H1 (cell line): Measurements from ENCODE around the gene MXD1. TPM values are rescaled to one million over a fixed set of nuclear protein-coding genes. Genes with fewer than 3 reads are reported as not detected.

Experiments
- BCL11A ChIP-seq, 2 experiments: IDR thresholded peaks; one replicate each; pipeline ENCODE4 v1.6.1; 2011; ENCODE audit warnings: low read depth in 2 of 2, low read length in 2 of 2, mild to moderate bottlenecking in 2 of 2
- CHD2 ChIP-seq: IDR thresholded peaks from 2 replicates; pipeline ENCODE4 v1.6.1; 2012; ENCODE audit warnings: low read length, improper control_type of control experiment
- CREB1 ChIP-seq: IDR thresholded peaks from 2 replicates; pipeline ENCODE4 v1.6.1; 2012; ENCODE audit warnings: inconsistent platforms
- CTBP2 ChIP-seq: IDR thresholded peaks from 2 replicates; pipeline ENCODE4 v1.7.0; 2011; ENCODE audit warnings: borderline replicate concordance, mild to moderate bottlenecking, moderate library complexity, mixed read lengths, low read length; ENCODE audit not compliant: insufficient read depth, insufficient read length
- GABPA ChIP-seq: IDR thresholded peaks from 2 replicates; pipeline ENCODE4 v1.6.1; 2011; ENCODE audit warnings: mild to moderate bottlenecking, low read length, moderate library complexity, borderline replicate concordance; ENCODE audit not compliant: insufficient read depth
- HDAC2 ChIP-seq, 2 experiments: fragments of 300-600 bp in 1 of 2; sonication (generic) in 1 of 2; IDR thresholded peaks; 2 replicates each; pipeline ENCODE4 v1.6.1; 2011 to 2012; ENCODE audit warnings: low read depth in 2 of 2, low read length in 2 of 2, mild to moderate bottlenecking in 2 of 2, moderate library complexity in 2 of 2, borderline replicate concordance in 1 of 2, inconsistent platforms in 1 of 2
- HDAC6 ChIP-seq: IDR thresholded peaks from one replicate; pipeline ENCODE4 v1.7.1; 2012; ENCODE audit warnings: low read depth, mild to moderate bottlenecking, inconsistent platforms, low read length, moderate library complexity
- KDM5A ChIP-seq: fragments of 200-600 bp; IDR thresholded peaks from 2 replicates; pipeline ENCODE4 v1.7.1; 2012; ENCODE audit warnings: mild to moderate bottlenecking, low read length, inconsistent platforms, mixed read lengths
- NRF1 ChIP-seq: IDR thresholded peaks from 2 replicates; pipeline ENCODE4 v1.6.1; 2011; ENCODE audit warnings: mild to moderate bottlenecking, low read depth, low read length, improper control_type of control experiment
- PHF8 ChIP-seq: fragments of 200-600 bp; sonication (generic); conservative IDR thresholded peaks from 2 replicates; pipeline ENCODE4 v1.7.1; 2012; ENCODE audit warnings: low read depth, mild to moderate bottlenecking, inconsistent platforms, low read length, moderate library complexity
- POLR2AphosphoS5 ChIP-seq: IDR thresholded peaks from 2 replicates; pipeline ENCODE4 v1.6.1; 2011; ENCODE audit warnings: low read depth, low read length
- POU5F1 ChIP-seq: IDR thresholded peaks from 2 replicates; pipeline ENCODE4 v1.6.1; 2011; ENCODE audit warnings: low read depth, mild to moderate bottlenecking, low read length, moderate library complexity
- RBBP5 ChIP-seq: IDR thresholded peaks from 2 replicates; pipeline ENCODE4 v1.7.1; 2012; ENCODE audit warnings: low read depth, mild to moderate bottlenecking, inconsistent platforms, low read length, moderate library complexity, borderline replicate concordance
- SIRT6 ChIP-seq: IDR thresholded peaks from one replicate; pipeline ENCODE4 v1.7.1; 2012; ENCODE audit warnings: low read length, inconsistent platforms
- SIX5 ChIP-seq: IDR thresholded peaks from 2 replicates; pipeline ENCODE4 v1.6.1; 2011; ENCODE audit warnings: mild to moderate bottlenecking, low read depth, low read length
- SP1 ChIP-seq: IDR thresholded peaks from 2 replicates; pipeline ENCODE4 v1.6.1; 2011; ENCODE audit warnings: low read depth, low read length
- SP4 ChIP-seq: IDR thresholded peaks from 2 replicates; pipeline ENCODE4 v1.6.1; 2012; ENCODE audit warnings: low read length, inconsistent platforms
- TAF1 ChIP-seq: IDR thresholded peaks from 2 replicates; pipeline ENCODE4 v1.6.1; 2011; ENCODE audit warnings: mild to moderate bottlenecking, low read depth, low read length
- TCF12 ChIP-seq: IDR thresholded peaks from 2 replicates; pipeline ENCODE4 v1.6.1; 2011; ENCODE audit warnings: low read depth, mild to moderate bottlenecking, low read length
- YY1 ChIP-seq: IDR thresholded peaks from 2 replicates; pipeline ENCODE4 v1.6.1; 2011; ENCODE audit warnings: low read depth, mild to moderate bottlenecking, low read length
- polyA plus RNA-seq, 7 experiments: library from polyadenylated mRNA; depleted of rRNA in 3 of 7; stranded (reverse) in 5 of 7; unstranded in 2 of 7; fragments of >200 nt in 5 of 7; fragments of 200-250 nt in 2 of 7; gene quantifications; 1 replicate in 5 of 7; 2 replicates in 1 of 7; 4 replicates in 1 of 7; pipeline versions ENCODE4 v1.2.1 to v1.2.3, GENCODE V29; 2011 to 2013; ENCODE audit warnings: missing spikeins in 2 of 7, mixed read lengths in 2 of 7
- total RNA-seq: library from RNA; stranded (reverse); fragmentation: NEBNext Ultra II Directional; extraction: Animal tissue kit (Norgen Biotek cat#: 25700); gene quantifications from 2 replicates; pipeline ENCODE4 v1.2.1, GENCODE V29; 2021
- TF ChIP-seq, protein P1 (sequence below), 3 experiments: IDR thresholded peaks; 1 replicate in 2 of 3; 2 replicates in 1 of 3; pipeline versions ENCODE4 v1.5.1 to v1.6.1; 2011; ENCODE audit warnings: low read length in 3 of 3, mild to moderate bottlenecking in 3 of 3, inconsistent platforms in 2 of 3, low read depth in 1 of 3, moderate library complexity in 1 of 3; ENCODE audit not compliant: insufficient read depth in 1 of 3; ENCODE audit errors: control extremely low read depth in 1 of 3

The MXD1 gene
- total and polyA plus RNA-seq, 2 of the 8 experiments (the other 6 are each of a cell fraction or from before 2014, with no cell fraction given), result 1.6 to 2.6 TPM

GRCh38 chr2:69893684-69894551 is 21.0 kb upstream of the MXD1 start, which contains the start of gene SNRNP27 (continued):
- TF ChIP-seq POLR2AphosphoS5 (peak; percentile 57; the same call in 1 of the 2 replicates), NRF1 (no peak; the same call in 1 of the 2 replicates), TAF1 (peak; percentile 100), SIX5 (peak; percentile 12; the same call in 1 of the 2 replicates), POU5F1 (no peak), BCL11A (IDR thresholded peaks at IDR 0.05; ENCODE audit: low read depth in 2 of 2, low read length in 2 of 2) (no peak), PHF8 (peak; percentile 75), YY1 (peak; percentile 30; the same call in 1 of the 2 replicates), HDAC6 (no peak), CHD2 (no peak), HDAC2 (IDR thresholded peaks at IDR 0.05; ENCODE audit: borderline replicate concordance in 1 of 2, low read depth in 2 of 2, low read length in 2 of 2) (no peak), SP4 (no peak; the same call in 1 of the 2 replicates), GABPA (peak; percentile 98), RBBP5 (0 out of 2 replicates have a peak, but pooled peaks have one; percentile 30), CREB1 (0 out of 2 replicates have a peak, but pooled peaks have one; percentile 24), SIRT6 (no peak), SP1 (peak; percentile 89), CTBP2 (no peak), TCF12 (no peak), KDM5A (peak; percentile 70)
- TF ChIP-seq, protein P1, sequence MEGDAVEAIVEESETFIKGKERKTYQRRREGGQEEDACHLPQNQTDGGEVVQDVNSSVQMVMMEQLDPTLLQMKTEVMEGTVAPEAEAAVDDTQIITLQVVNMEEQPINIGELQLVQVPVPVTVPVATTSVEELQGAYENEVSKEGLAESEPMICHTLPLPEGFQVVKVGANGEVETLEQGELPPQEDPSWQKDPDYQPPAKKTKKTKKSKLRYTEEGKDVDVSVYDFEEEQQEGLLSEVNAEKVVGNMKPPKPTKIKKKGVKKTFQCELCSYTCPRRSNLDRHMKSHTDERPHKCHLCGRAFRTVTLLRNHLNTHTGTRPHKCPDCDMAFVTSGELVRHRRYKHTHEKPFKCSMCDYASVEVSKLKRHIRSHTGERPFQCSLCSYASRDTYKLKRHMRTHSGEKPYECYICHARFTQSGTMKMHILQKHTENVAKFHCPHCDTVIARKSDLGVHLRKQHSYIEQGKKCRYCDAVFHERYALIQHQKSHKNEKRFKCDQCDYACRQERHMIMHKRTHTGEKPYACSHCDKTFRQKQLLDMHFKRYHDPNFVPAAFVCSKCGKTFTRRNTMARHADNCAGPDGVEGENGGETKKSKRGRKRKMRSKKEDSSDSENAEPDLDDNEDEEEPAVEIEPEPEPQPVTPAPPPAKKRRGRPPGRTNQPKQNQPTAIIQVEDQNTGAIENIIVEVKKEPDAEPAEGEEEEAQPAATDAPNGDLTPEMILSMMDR (IDR thresholded peaks at IDR 0.05; ENCODE audit: control extremely low read depth in 1 of 3, insufficient read depth in 1 of 3, low read depth in 1 of 3, low read length in 3 of 3), result no peak
